D721Med (cell line): Measurements from ENCODE around the gene MAP3K10.

ENCODE experiments used
- DNase-seq: peaks from one replicate; pipeline ENCODE4 v3.0.0; 2011; ENCODE audit warnings: low spot score; ENCODE audit not compliant: insufficient read length
- FAIRE-seq: peaks from 2 replicates; lab custom pipeline; 2011; peaks lifted over from hg19 to GRCh38; lab: Jason Lieb, UNC
- CTCF ChIP-seq: IDR thresholded peaks from 2 replicates; pipeline ENCODE4 v1.5.1; 2012; ENCODE audit warnings: mild to moderate bottlenecking, control low read depth; ENCODE audit not compliant: insufficient read depth; ENCODE audit errors: missing control alignments

Gene MAP3K10

DNA sequence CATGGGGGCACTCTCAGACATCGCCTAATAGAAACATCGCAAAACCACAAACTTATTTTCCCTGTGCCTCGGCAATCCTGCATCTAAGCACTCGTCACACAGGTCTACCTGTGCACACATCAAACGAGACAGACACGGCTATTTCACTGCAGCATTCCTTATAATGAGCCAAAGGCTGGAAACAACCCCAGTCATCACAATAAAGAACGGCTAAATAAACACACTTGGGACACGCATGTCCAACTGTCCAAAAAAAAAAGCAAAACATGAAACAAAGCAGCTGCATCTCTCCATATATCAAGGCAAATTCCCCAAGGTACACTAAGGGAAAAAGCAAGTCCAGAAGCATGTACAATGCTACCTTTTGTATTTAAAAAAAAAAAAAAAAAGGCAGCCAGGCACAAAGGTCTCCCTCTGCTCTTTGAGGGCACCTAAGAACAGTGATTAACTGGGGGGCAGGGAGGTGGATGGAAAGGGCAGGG, 62.4 kb downstream of the MAP3K10 start:
- no peak for TF ChIP-seq CTCF
- DNase-seq (no peak), FAIRE-seq (no peak)

DNA sequence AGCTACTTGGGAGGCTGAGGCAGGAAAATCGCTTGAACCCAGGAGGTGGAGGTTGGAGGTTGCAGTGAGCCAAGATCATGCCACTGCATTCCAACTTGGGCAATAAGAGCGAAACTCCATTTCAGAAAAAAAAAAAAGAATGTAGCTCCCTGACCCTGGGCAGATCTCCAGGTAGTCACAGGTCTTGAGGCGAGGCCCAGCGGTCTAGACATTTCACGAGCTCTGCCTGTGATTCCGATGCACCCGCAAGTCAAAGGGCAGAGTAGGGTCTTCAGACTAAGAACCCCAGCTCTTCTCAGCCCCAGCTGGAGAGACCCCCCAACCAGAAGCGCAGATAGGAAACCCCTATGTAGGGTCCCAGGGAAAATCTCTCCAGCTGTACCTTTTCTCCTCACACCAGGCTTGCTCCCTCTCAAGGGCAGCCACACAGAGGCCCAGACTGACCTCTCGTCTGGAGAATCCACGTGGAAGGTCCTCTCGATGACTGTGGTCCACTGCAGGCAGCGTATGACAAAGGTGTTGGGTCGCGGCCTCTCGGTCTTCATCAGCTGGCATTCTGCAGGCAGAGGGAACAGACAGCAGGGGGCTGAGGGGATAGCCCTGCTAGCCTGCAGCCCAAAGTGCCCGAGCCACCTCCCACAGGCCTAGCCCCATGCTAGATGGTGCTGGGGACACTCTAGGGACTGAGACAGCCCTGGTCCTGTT, 63.6 kb downstream of the MAP3K10 start:
- no peak for TF ChIP-seq CTCF
- DNase-seq (no peak), FAIRE-seq (no peak)

- TF ChIP-seq CTCF: no peak
- DNase-seq: no peak
- no peak for FAIRE-seq
Observed at GRCh38 chr19:40255619-40256166, 64.5 kb downstream of the MAP3K10 start.

DNA sequence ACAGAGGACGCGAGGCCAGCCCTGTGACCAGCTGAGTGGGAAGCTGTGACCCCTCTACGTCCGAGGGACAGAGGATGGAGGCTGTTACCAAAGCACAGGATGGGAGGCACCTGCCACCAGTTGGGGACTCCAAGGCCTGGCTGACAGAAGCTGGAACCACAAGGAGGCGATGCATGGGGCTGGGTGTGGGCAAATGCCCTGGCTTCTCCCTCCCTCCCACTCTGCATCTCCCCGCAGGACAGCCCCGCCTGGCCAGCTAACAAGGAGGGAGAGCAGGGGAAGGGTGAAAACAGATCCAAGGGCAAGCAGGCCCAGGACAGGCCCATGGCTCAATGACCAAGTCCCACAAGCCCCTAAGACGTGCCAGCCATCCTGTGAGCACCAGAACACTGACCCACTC, 65.3 kb downstream of the MAP3K10 start:
- DNase-seq (no peak), FAIRE-seq (no peak)
- no peak for TF ChIP-seq CTCF

DNA sequence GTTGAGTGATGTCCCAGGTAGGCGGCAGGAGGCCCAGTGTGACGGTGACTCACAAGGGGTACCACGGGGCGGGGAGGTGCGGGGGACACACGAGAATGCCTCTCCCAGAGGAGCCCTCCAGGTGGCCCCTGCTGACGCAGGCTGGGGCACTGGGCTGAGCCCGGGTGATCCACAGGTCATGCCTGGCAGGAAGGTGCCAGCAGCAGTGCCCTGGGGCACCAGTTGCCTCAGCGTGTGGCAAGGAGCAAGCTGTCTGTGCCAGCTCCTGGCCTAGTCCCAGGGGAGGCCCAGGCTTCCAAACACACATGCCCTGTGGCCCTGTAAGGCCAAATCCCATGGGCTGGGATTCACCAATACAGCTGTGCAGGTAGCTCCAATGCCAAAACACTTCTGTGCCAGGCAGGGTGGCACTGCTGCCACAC, 65.9 kb downstream of the MAP3K10 start:
- DNase-seq (no peak), FAIRE-seq (no peak)
- TF ChIP-seq CTCF: no peak

DNA sequence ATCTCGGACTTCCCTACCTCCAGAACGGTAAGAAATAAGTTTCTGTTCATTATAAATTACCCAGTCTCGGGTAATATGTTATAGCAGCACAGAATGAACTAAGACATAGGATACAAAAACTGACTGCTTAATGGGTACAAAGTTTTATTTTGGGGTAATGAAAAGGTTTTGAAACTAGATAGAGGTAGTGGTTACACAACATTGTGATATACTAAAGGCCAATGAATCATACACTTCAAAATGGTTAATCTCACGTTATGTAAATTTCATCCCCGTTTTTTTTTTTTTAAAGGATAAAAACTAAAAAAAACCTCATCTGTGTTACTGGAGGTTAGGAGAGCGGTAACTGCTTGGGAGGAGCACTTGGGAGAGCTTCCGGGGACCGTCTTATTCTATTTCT, 70.4 kb downstream of the MAP3K10 start:
- no peak for DNase-seq
- TF ChIP-seq CTCF: no peak
- no peak for FAIRE-seq

DNA sequence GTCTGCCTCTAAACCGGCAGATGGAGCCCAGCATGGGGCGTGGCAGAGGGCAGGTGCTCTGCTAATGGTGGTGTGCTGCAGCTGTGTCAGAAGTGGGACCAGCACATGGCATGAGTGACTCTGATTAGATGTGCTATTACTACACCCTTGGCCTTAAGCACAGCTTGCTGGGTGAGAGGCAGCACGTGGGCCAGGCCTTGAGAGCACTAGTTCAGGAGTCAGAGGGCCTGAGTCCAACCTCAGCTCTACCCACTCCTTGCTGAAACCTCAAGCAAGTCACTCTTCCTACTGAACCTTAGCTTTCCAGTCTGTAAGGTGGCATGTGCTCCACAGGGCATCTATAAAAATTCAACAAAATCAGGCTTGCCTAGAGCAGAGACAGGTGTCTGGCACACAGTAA, 71.2 kb downstream of the MAP3K10 start:
- FAIRE-seq (no peak), DNase-seq (no peak)
- no peak for TF ChIP-seq CTCF
